ENCODE results near the gene MYEF2.

Gene MYEF2

DNA sequence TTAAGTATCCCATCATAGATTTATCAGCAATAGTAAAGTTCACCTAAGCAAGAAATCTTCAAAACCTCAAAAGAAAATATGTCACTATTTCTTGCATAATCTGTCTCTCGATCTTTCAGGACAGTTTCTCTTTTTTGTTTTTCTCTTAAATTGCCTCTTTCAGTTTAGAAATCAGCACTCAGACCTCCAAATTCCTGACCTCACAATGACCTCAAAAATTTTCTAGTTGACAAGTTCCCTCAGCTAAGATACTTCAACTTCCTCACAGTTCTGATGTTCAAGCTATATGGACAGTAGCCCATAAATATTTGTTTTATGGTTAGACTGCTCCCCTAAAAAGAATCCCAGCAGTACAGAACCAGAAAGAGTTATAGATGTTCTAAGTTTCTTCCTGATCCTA is 33.2 kb downstream of the MYEF2 start:
- peak; percentile 13 for DNase-seq (ENCODE audit: low read depth)

DNA sequence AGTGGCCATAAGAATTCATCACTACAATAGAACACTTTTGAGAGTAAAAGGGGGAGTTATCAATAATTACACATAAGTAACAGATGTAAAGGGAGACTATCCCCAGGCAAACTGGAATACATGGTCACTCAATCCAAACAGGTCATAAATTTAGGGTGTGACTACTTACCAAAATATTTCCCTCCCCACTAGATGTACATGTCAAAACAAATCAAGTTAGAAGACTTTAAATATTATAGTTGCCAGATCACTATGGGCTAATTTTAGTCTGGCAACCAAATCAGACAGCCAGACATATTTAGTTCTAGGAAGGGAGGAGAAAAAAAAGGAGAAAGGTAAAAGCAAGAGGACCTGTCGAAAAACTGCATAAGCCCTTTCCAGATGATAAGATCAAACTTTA is 34.2 kb downstream of the MYEF2 start:
- peak; percentile 47 for DNase-seq (ENCODE audit: low read depth)

DNA sequence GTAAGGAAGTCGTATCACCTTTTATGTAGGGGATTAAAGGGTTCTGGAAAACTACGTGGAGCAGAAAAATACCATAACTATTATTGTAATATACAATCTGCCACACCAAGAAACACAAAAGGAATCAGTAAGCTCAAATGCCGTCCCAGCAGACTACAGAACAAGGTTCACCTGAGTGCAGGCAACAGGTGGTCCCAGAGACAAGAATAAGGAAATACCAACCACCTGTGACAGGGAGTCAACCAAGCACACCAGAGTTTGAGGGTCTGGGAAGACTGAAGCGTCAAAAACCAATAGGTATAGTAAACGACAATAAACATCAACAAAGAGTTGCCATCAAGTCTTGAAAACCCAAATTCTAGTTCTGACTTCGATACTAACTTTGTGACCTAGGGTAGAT is 45.2 kb downstream of the MYEF2 start:
- DNase-seq (ENCODE audit: low read depth): no peak

DNA sequence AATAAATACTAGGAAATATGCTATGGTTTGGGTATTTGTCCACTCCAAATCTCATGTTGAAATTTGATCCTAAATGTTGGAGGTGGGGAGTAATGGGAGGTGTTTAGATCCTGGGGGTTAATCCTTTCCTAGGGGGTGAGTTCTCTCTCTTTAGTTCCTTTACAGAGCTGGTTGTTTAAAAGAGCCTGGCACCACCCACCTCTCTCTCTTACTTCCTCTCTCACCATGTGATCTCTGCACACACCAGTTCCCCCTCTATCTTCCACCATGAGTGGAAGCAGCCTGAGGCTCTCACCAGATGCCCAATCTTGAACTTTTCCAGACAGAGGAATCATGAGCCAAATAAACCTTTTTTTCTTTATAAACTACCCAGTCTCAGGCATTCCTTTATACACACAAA is 46.8 kb downstream of the MYEF2 start:
- no peak for DNase-seq (ENCODE audit: low read depth)

DNA sequence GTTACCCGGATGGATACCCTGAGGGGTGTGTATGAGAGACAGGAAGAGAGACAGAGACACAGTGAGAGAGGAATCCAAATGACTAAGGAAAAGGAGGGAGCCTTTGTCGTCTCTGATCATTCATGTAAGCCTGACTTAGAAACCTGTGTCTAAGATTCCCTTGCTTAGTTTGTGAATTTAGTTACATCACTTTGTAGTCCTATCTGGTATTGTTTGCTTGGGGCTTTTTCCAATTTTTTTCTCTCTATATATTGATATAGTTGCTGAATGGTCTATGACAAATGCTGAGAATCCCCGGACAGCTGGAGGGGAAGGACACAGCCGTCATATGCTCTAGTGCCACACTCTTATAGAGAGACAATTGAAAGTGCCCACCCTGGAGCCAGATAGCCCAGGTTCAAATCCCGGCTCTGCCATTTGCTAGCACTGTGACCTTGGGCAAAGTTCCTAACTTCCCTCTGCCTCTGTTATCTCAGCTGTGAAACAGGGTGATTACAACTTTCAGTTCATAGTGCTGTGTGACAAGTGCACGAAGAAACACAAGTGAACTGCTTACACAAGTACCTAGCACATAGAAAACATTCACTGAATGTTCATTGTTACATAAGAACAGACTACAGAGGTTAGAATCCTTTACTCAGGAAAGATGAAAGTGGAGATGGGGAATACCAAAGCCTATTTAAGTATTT is 51.3 kb downstream of the MYEF2 start:
- DNase-seq (ENCODE audit: low read depth): no peak

DNA sequence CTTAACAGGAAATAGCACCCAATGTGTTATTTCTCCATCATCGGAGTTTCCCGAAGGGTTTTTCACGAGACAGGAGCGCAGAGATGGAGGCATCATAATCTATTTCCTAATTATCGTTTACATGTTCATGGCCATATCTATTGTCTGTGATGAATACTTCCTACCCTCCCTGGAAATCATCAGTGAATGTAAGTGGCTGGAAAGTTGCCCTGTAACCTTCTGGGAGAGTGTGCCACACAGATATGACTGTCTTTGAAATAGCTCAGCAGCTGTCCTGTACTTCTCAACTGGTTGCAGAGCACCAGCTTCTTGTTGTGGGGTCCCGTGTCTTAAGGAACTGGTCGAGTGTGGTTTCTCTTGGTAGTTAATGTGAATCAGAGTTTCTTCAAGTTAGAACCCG is 56.2 kb downstream of the MYEF2 start:
- no peak for DNase-seq (ENCODE audit: low read depth)

DNA sequence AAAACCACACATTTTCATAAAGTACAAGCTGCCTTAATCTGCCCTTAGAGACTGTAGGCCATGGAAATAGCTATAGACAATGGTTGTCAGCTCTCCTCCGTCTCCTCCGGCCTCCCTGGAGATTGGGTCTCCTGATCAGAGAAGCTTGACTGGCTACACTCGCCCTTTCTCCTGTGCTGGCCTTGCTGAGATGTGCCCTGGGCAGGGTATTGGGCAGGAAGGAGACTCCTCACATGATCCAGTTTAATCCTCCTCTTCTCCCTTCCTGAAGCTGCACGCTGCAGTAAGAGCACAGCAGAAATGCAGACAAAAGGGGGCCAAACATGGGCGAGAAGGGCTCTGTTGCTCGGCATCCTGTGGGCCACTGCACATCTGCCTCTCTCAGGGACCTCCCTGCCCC is 57.4 kb downstream of the MYEF2 start, which contains the start of gene SLC24A5:
Gene SLC24A5 (plus strand): TSS at position 246 of the 400 bp plus-strand sequence. CDS start 55 bp downstream, at position 301.
- DNase-seq (ENCODE audit: low read depth): no peak

DNA sequence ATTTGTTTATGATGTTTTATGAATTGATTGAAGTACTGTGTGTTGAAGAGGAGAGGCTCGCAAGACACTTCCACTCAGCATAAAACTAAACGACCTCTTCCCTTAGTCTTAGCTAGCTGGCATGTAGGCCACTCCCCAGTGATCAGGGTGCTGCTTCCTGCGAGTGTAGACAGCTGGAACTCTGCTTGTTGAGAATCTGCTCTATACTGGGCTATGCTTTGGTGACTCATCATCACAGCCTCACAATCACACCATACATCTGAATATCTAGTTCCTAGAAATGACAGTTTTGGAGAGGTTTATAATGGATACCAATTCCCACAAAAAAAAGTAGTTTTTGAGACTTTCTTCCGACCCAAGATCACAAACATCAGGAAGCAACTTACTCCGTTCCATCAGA is 58.8 kb downstream of the MYEF2 start:
- peak; percentile 8 for DNase-seq (ENCODE audit: low read depth)

DNA sequence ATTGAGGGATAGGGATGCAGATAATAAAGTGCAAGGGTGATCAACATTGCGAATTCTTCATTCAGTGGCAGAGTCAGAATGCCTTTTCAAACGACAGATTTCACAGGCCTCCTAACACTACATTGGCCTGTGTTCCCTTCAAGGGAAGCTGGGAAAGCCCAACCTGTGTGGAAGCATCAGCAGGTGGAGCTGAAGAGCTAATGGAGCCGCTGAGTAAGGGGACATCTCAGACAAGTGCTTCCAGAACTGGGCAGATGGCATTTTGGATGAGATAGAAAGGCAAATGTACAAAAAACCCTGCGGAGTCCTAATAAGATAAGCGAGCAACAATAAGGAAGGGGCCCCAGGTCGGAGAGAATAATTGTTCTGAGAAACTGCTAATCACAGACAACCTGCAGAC is 65.9 kb downstream of the MYEF2 start:
- peak; percentile 44 for DNase-seq (ENCODE audit: low read depth)

DNA sequence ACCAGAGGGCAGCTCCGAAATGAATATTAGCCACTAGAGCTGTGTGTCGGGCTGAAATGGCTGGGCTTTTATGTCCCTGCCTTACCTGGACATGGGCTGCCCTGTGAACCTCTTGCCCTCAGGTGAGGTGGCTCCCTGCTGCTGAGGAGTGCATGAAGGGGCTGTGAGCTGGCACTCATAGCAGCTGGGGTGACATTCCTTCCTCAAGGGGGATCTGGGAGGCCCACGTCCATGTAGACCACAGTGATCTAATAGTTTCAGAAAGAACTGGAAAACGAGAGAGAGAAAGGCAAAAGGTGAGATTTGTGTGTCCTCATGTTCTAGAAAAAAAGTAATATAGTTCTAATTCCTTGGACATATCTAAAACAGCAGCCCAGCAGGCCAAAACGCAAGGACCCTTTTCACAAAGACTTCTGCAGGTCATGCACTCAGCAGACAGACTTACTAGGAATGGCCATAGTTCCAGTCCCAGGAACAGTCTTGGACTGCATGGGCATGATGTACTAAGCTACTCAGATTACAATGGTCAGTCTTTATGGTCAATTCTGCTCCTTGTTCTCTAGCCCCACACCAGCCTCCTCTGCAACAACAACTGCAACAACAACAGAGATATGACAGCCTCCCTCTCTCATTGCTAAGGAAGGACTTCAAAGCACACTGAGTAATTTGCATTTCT is 68.1 kb downstream of the MYEF2 start:
- DNase-seq (ENCODE audit: low read depth): peak; percentile 10

DNA sequence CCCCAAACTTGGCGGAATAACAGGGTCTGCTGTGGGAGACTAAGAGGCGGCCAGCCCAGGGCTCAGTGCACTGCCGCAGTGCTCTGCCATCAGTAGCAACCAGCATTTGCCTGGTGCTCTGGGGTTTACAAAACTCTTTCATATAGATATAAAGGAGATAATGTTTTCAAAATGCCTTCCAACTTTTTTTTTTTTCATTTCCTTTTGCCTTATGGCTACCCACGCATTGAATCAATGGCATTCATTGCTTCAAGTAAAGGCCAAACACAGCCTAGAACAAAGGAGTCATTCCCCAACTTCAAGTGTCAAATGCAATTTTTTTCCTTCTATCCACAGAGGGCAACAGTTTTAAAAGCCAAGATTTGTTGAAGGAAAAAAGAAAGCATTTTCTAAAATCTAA is 68.9 kb downstream of the MYEF2 start:
- no peak for DNase-seq (ENCODE audit: low read depth)

DNA sequence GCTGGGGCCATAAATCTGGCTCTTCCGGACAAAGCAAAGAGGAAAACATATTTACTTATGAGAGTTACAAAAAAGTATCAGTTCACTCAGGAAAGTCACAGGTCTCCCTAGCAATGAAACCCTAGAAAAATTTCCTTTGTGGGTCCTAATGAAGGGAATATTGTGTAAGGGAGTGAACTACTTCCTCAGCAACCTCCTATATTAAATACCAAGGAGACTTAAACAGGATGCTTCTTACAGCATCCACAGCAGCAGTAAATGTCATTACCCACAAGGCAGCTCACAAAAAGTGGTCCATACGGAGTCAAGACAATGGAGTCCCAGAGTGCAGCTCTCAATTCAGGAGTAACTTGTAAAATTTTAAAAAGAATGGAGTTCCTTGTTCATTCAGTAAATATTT is 72.2 kb downstream of the MYEF2 start:
- no peak for DNase-seq (ENCODE audit: low read depth)

DNA sequence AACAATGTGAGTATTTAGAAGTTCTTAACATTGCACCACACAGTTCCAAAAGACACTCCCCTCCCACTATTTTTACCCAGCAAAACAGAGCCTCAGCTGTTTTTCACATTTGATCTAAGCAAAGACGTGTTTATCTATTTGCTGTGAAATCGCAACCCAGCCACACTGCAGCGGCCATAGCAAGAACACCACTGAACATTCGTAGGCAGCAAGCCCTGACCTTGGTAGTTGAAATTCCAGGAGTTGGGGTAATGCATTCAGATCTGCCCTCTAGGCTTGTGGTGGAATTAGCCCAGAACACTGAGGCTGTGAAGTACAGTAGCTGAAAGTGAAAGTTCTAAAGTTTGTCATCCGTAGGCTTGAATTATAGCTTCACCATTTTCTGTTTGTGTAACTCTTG is 74.4 kb downstream of the MYEF2 start:
- DNase-seq (ENCODE audit: low read depth): no peak

DNA sequence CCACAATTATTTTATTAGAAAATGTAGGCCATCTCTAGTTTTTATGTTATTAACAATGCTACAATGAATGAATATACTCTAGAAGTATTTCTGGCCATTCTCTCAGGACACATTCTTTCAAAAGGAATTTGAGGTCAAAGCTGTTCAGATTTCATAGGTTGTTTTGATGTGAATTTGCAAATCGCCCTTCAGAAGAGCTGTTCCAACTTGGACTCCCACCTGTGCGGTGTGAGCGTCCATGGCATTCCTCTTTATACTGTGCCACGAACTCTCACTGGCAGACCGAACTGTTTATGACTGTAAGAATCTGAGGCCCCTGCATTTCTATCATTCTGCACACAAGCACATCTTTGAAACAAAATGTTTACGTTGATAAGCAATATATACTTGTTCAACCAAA is 75.9 kb downstream of the MYEF2 start:
- DNase-seq (ENCODE audit: low read depth): no peak

DNA sequence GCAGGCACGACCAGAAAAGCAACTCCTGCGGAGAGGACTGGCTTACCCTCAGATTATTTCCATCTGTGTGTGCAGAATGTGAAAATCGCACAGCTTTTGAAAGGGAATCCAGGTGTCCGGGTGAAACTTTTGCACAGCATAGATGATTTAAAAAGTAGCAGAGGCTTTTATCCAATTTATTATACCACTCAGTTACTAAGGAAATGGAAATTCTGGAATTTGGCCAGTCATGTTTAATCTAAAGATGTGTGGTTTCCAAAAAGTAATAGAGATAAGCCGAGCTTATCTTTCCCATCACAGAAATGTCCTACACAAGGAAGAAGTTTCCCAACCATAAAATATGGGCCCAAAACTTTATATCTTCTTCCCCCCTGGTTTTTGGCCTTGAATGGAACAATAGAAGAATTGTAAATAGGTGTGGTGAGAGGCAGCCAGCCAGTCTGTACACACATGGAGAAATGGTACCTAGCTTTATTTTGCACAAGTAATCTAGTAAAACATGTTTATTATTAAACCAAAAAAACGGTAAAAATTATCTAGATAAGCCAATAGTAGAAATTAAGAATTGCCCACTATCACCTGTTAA is 76.6 kb downstream of the MYEF2 start:
- no peak for DNase-seq (ENCODE audit: low read depth)

DNA sequence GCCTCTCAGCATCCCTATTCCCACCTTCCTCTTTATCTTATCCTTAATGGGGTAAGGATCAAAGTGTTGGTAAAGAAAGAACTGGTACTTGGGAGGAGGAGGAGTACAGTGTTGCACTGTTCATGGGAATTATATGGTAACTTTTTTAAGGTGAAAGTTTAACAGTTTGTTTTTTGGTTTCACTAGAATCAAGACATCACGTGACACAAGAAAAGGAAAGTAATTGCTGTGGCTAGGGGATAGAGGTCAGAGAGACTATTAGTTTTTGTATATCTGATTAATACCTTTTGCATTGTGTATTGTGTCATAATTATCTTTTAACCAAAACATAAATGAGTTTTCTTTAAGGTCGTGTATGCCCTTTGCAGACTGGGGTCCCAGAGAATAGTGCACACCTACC is 80.8 kb downstream of the MYEF2 start:
- DNase-seq (ENCODE audit: low read depth): no peak

DNA sequence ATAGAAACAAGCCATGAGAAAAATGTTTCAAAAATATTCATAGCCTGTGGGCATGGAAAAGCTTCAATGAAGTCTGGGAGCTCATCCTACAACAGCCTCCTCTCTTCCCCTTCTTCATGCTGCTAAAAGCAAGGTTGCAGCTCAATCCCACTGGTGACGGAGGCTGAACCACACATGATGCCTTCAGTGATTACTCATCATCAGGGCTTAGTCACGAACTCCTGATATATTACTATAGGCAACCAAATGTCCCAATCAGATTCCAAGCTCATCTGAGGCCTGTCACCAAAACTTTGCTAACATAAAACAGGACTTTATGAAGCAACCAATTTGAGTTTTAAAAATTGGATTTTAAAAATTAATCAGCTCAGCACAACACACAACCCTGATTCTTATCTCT is 81.3 kb downstream of the MYEF2 start:
- peak; percentile 90 for DNase-seq (ENCODE audit: low read depth)

DNA sequence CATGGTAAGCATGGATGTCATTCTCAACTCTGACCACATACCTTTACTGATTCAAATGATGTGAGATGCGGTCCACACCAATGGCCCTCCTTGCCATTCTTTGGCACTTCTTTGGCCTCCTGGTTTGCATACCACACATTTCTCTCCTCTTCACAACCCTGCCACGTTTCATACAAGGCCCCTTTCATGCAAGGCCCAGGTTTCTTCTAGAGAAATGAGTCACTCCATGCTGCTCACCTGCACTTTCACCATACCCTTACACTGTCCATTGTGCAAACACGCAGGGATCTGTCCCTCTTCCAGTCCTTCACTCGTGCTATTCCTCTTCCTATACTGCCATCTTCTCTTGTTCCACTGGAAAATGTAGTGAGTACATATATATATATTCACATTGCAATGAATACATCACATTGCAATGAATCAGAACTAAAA is 81.7 kb downstream of the MYEF2 start:
- no peak for DNase-seq (ENCODE audit: low read depth)

DNA sequence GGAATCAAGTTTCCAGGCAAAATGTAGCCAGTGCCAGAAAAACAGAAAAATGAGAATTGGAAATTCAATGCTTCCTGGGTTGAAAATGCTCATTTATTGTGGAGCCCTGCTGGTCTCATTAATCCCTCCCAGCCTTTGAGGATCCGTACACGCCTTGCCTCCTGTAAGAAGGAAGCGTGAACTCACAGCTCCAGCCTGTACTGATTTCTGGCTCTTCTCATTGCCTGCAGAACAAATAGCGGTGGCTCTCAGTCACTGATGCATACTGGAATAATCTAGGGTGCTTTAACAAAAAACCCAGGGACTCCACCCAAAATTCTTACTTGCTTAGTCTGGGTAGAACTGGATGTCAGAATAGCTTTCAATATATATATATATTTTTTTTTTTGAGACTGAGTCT is 86.6 kb downstream of the MYEF2 start:
- DNase-seq (ENCODE audit: low read depth): no peak

DNA sequence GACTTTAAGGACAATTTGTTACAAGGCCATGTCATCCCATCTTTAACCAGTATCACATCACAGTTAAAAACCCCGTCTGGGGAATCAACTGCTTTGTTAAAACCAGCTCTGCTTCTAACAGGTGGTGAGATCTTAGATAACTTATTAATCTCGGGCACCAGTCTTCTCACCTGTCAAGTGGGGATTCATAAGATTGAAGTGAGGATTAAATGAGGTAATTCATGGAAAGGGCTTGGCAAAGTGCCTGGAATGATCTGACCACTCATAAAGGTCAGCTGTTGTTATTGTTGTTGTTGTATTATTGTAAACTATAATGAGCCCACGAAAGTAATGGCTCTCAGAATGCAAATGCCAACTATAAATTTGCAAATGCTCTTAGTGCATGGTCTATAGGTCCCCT is 87.4 kb downstream of the MYEF2 start:
- no peak for DNase-seq (ENCODE audit: low read depth)

DNA sequence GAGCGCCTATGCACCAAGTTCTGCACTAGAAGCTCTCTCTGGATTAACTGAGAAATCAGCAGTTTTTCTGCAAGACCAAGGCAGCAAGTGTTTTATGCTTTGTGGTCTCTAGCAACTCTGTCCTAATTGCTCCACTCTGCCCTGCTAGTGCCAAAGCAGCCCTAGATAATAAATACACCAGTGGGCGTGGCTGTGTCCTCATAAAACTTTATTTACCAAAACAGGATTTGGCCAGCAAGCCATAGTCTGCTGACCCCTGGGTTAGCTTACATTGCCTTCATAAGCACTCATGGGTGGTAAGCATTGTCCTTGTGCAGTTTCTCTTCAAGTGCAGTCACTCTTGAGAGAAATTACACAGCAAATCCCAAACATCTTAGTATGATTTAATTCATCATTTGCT is 88.0 kb downstream of the MYEF2 start:
- DNase-seq (ENCODE audit: low read depth): no peak

DNA sequence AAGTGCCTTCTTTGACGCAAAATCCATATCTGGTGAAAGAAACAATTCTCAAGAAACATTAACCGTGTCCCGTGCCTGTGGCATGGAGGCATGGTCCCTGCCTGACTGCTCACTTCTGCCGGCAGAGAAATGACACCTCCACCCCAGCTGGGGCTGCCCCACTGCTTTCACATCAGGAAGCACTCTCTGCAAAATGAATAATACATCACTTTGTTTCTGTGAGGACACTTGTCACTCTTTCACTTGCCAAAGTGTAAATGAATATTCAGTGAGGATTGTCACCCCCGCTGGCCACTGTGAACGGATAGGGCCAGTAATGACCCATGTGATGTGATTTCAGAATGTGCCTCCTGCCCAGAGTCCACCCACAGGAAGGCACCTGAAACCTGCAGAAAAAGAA is 88.4 kb downstream of the MYEF2 start:
- DNase-seq (ENCODE audit: low read depth): no peak

DNA sequence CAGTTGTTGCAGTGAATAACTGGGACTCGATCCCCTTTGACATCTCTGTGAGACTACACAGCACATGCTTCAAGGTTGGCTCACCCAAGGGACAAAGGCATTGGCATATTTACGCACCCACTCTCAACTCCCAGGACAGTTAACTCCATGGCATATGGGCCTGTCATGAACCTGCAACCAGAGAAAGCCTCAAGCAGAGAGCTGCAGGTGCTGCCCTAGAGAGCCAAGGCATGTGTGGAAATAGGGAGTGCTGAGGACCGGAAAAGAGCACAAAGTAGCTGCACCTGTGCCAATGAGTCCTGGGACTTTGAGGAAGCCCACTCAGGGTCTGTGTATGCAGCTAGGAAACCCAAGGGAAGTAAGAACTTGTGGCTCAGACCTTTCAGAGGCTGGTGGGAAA is 90.3 kb downstream of the MYEF2 start:
- no peak for DNase-seq (ENCODE audit: low read depth)

DNA sequence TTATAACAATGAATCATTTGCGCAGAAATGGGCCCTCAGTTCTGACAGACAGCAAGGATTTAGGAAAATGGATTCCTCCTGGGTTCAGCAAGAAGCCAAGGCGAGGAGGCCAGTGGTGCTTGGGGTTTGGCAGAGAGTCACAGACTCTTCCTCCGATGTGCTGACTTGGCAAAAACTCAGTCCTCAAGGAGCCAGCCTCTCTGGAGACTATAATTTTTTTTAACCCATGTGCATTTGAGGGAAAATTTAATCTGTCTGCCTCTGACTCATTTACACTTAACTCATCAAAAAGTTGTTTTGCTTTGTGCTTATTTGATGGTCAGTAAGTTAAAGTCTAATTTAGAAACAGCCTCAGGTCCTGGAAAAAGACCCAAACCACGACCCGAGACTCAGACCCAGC is 91.5 kb downstream of the MYEF2 start:
- peak; percentile 8 for DNase-seq (ENCODE audit: low read depth)
